DND-41 (cell line): ENCODE data around the gene ZMYND11.

Experiments
- EZH2 ChIP-seq: IDR thresholded peaks from 3 replicates; pipeline ENCODE4 v1.6.1; 2012; ENCODE audit warnings: borderline replicate concordance, low read depth, mild to moderate bottlenecking, moderate library complexity, low read length, inconsistent platforms; ENCODE audit not compliant: severe bottlenecking
- TF ChIP-seq, protein P1 (sequence below): IDR thresholded peaks from 2 replicates; pipeline ENCODE4 v1.5.1; 2012; ENCODE audit warnings: borderline replicate concordance, low read length, moderate library complexity, mild to moderate bottlenecking; ENCODE audit not compliant: poor library complexity, severe bottlenecking; ENCODE audit errors: extremely low read depth

DNA sequence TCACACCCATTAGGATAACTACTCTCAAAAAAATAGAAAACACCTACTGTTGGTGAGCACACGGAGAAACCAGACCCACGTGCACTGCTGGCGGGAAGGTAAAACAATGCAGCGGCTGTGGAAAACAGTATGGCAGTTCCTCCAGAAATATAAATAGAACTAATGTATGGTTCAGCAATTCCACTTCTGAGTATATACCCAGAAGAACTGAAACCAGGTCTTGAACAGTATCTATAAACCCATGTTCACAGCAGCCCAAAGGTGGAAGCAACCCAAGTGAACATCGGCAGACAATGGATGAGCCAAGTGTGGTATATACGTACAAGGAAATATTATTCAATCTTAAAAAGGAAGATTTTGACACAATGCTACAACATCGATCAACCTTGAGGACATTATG lies 164.7 kb downstream of the ZMYND11 start:
- TF ChIP-seq, protein P1, sequence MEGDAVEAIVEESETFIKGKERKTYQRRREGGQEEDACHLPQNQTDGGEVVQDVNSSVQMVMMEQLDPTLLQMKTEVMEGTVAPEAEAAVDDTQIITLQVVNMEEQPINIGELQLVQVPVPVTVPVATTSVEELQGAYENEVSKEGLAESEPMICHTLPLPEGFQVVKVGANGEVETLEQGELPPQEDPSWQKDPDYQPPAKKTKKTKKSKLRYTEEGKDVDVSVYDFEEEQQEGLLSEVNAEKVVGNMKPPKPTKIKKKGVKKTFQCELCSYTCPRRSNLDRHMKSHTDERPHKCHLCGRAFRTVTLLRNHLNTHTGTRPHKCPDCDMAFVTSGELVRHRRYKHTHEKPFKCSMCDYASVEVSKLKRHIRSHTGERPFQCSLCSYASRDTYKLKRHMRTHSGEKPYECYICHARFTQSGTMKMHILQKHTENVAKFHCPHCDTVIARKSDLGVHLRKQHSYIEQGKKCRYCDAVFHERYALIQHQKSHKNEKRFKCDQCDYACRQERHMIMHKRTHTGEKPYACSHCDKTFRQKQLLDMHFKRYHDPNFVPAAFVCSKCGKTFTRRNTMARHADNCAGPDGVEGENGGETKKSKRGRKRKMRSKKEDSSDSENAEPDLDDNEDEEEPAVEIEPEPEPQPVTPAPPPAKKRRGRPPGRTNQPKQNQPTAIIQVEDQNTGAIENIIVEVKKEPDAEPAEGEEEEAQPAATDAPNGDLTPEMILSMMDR = no peak
- no peak for TF ChIP-seq EZH2
